HG02981 (cell line): Measurements from ENCODE around the gene NFYB.
A peak's percentile ranks its signal among the peaks of the same experiment; 100 is the strongest.
"Not testable (repeated sequence)": the region's sequence is repeated elsewhere in the genome, so short reads cannot be mapped to it uniquely, and the experiment has no call there.

Source experiments
- ATAC-seq: cut with Tn5 transposase; IDR thresholded peaks from one replicate; pipeline ENCODE4 v1.9.1; 2021; ENCODE audit warnings: mild to moderate bottlenecking, moderate library complexity; ENCODE audit not compliant: unreplicated experiment

NFYB gene

GRCh38 chr12:104137902-104138796, at the start of gene NFYB:
Gene NFYB, minus strand, starts transcription at chr12:104138210. Its CDS starts 2,757 bp downstream, at chr12:104135453.
- ATAC-seq, result peak; percentile 92

- ATAC-seq, result no peak
Measured at GRCh38 chr12:104187446-104188155, 49.6 kb upstream of the NFYB start.

- ATAC-seq, result no peak
Measured at GRCh38 chr12:104183443-104183842, 45.4 kb upstream of the NFYB start.

GRCh38 chr12:104182621-104183378, 44.8 kb upstream of the NFYB start:
- ATAC-seq, result no peak

- no peak for ATAC-seq
Measured at GRCh38 chr12:104182144-104182543, 44.1 kb upstream of the NFYB start.

- ATAC-seq, result no peak
Measured at GRCh38 chr12:104181313-104181712, 43.3 kb upstream of the NFYB start.

- no peak for ATAC-seq
Measured at GRCh38 chr12:104180374-104180773, 42.4 kb upstream of the NFYB start.

GRCh38 chr12:104177663-104178501, 39.9 kb upstream of the NFYB start:
- no peak for ATAC-seq

GRCh38 chr12:104177336-104177662, 39.3 kb upstream of the NFYB start:
- ATAC-seq, result no peak

- ATAC-seq, result no peak
Measured at GRCh38 chr12:104175726-104176247, 37.8 kb upstream of the NFYB start.

GRCh38 chr12:104173804-104174203, 35.8 kb upstream of the NFYB start:
- ATAC-seq, result not testable (repeated sequence)

- ATAC-seq, result no peak
Measured at GRCh38 chr12:104172570-104172947, 34.5 kb upstream of the NFYB start.

- ATAC-seq, result no peak
Measured at GRCh38 chr12:104171785-104172569, 34.0 kb upstream of the NFYB start.

GRCh38 chr12:104168596-104168995, 30.6 kb upstream of the NFYB start:
- no peak for ATAC-seq

GRCh38 chr12:104167519-104168458, 29.8 kb upstream of the NFYB start:
- no peak for ATAC-seq

- no peak for ATAC-seq
Measured at GRCh38 chr12:104166465-104166864, 28.5 kb upstream of the NFYB start.

GRCh38 chr12:104165801-104166200, 27.8 kb upstream of the NFYB start:
- no peak for ATAC-seq

GRCh38 chr12:104164634-104165033, 26.6 kb upstream of the NFYB start:
- no peak for ATAC-seq
